CD14-positive monocyte (primary cell): ENCODE results near the gene CERK. TPM values are rescaled to one million over a fixed set of nuclear protein-coding genes. Genes with fewer than 3 reads are reported as not detected.

Source experiments
- DNase-seq, 3 donors: peaks; one replicate each; pipeline ENCODE4 v3.0.0-alpha.2; 2011 to 2022
- H2AFZ ChIP-seq: 2 replicates; pipeline ENCODE4 v1.6.0; 2012; ENCODE audit warnings: mild to moderate bottlenecking, low read depth, low read length, inconsistent platforms; ENCODE audit not compliant: insufficient read depth, poor library complexity, severe bottlenecking
- H3K27ac ChIP-seq, 2 donors: 1 replicate in 1 of 2; 2 replicates in 1 of 2; pipeline ENCODE4 v1.5.1; 2012 to 2013; ENCODE audit warnings: low read length in 2 of 2, control low read depth in 1 of 2, inconsistent platforms in 1 of 2, low read depth in 1 of 2, mild to moderate bottlenecking in 1 of 2
- H3K27me3 ChIP-seq, 2 donors: one replicate each; pipeline versions ENCODE4 v1.6.0 to v1.6.1; 2011 to 2013; ENCODE audit warnings: low read length in 2 of 2; ENCODE audit not compliant: control insufficient read depth in 2 of 2, insufficient read depth in 2 of 2
- H3K36me3 ChIP-seq, 2 donors: replicated peaks in 1 of 2; 1 replicate in 1 of 2; 2 replicates in 1 of 2; pipeline versions ENCODE4 v1.5.1 to v1.6.1; 2012 to 2013; ENCODE audit warnings: low read length in 2 of 2, control low read depth in 1 of 2, inconsistent platforms in 1 of 2, mild to moderate bottlenecking in 1 of 2; ENCODE audit not compliant: insufficient read depth in 2 of 2, control insufficient read depth in 1 of 2
- H3K4me1 ChIP-seq, 2 donors: 1 replicate in 1 of 2; 2 replicates in 1 of 2; pipeline versions ENCODE4 v1.5.1 to v1.6.1; 2012 to 2013; ENCODE audit warnings: low read length in 2 of 2, control low read depth in 1 of 2, inconsistent platforms in 1 of 2, mild to moderate bottlenecking in 1 of 2, moderate library complexity in 1 of 2; ENCODE audit not compliant: insufficient read depth in 2 of 2, control insufficient read depth in 1 of 2
- H3K4me2 ChIP-seq: replicated peaks from 2 replicates; pipeline ENCODE3; 2012; ENCODE audit warnings: low read length, moderate library complexity, mild to moderate bottlenecking; ENCODE audit not compliant: poor library complexity, severe bottlenecking; ENCODE audit errors: extremely low read depth
- H3K4me3 ChIP-seq, 3 experiments: fragments of 200-600 bp in 1 of 3; sonication (generic) in 1 of 3; replicated peaks in 1 of 3; 1 replicate in 2 of 3; 2 replicates in 1 of 3; pipeline ENCODE4 v1.5.1; 2011 to 2013; ENCODE audit warnings: low read length in 3 of 3, mild to moderate bottlenecking in 3 of 3, control low read depth in 2 of 3, low read depth in 2 of 3, inconsistent platforms in 1 of 3, moderate library complexity in 1 of 3
- H3K79me2 ChIP-seq: 2 replicates; pipeline ENCODE4 v1.6.0; 2012; ENCODE audit warnings: mild to moderate bottlenecking, control low read depth, inconsistent platforms, low read length, moderate library complexity; ENCODE audit not compliant: insufficient read depth
- H3K9ac ChIP-seq: 2 replicates; pipeline ENCODE4 v1.6.0; 2017; ENCODE audit warnings: low read length, mild to moderate bottlenecking; ENCODE audit not compliant: insufficient read depth, poor library complexity, severe bottlenecking
- H3K9me3 ChIP-seq, 2 donors: replicated peaks in 1 of 2; 1 replicate in 1 of 2; 2 replicates in 1 of 2; pipeline versions ENCODE4 v1.5.1 to v1.6.1; 2012 to 2013; ENCODE audit warnings: low read length in 2 of 2, control low read depth in 1 of 2; ENCODE audit not compliant: control insufficient read depth in 1 of 2, insufficient read depth in 1 of 2
- H4K20me1 ChIP-seq: 2 replicates; pipeline ENCODE4 v1.6.0; 2012; ENCODE audit warnings: mild to moderate bottlenecking, low read length, control low read depth, moderate library complexity; ENCODE audit not compliant: insufficient read depth
- H3K27ac Mint-ChIP-seq, 7 donors: one replicate each; pipeline ENCODE4 v1.8.0; 2020; ENCODE audit warnings: mild to moderate bottlenecking in 7 of 7, mixed read lengths in 7 of 7, moderate library complexity in 6 of 7, inconsistent platforms in 2 of 7
- H3K27me3 Mint-ChIP-seq, 3 donors: one replicate each; pipeline ENCODE4 v1.8.0; 2021 to 2022; ENCODE audit warnings: low read depth in 3 of 3, mild to moderate bottlenecking in 3 of 3, mixed read lengths in 3 of 3, moderate library complexity in 3 of 3, inconsistent platforms in 1 of 3
- H3K36me3 Mint-ChIP-seq, 2 donors: one replicate each; pipeline ENCODE4 v1.8.0; 2020; ENCODE audit warnings: mixed read lengths in 2 of 2, inconsistent platforms in 1 of 2, mild to moderate bottlenecking in 1 of 2
- H3K4me1 Mint-ChIP-seq: one replicate; pipeline ENCODE4 v1.8.0; 2020; ENCODE audit warnings: mild to moderate bottlenecking, mixed read lengths
- H3K4me3 Mint-ChIP-seq, 2 donors: one replicate each; pipeline ENCODE4 v1.8.0; 2020; ENCODE audit warnings: mild to moderate bottlenecking in 2 of 2, mixed read lengths in 2 of 2, moderate library complexity in 1 of 2
- H3K9me3 Mint-ChIP-seq, 7 donors: one replicate each; pipeline ENCODE4 v1.8.0; 2020 to 2022; ENCODE audit warnings: mixed read lengths in 7 of 7, mild to moderate bottlenecking in 6 of 7, moderate library complexity in 6 of 7, inconsistent platforms in 2 of 7
- WGBS: methylation state at CpG from one replicate; pipeline ENCODE4 v1.1.5; 2013; ENCODE audit warnings: missing lambda C conversion rate; ENCODE audit not compliant: insufficient coverage; 5-methylcytosine and 5-hydroxymethylcytosine counted together
- intact Hi-C, 2 donors: fragments of 100-400 bp; cut with micrococcal nuclease; formaldehyde crosslinking; loops; one replicate each; pipeline versions ENCODE4 v1.15.0 to v1.15.1; 2023
- polyA plus RNA-seq, 3 donors: library from polyadenylated mRNA; depleted of rRNA in 1 of 3; unstranded in 2 of 3; stranded (reverse) in 1 of 3; fragments of 300-500 nt in 2 of 3; fragments of >200 nt in 1 of 3; fragmentation: Illumina TruSeq in 2 of 3; gene quantifications; 1 replicate in 2 of 3; 2 replicates in 1 of 3; pipeline ENCODE4 v1.2.3, GENCODE V29; 2012 to 2021
- TF ChIP-seq, protein P1 (sequence below): fragments of 200-600 bp; IDR thresholded peaks from one replicate; pipeline ENCODE4 v1.8.0; 2022; ENCODE audit warnings: antibody characterized with exemption, mild to moderate bottlenecking

CERK gene
- polyA plus RNA-seq, 3 donors, result 22.4 to 40.2 (median 24.5) TPM

GRCh38 chr22:46769706-46770105, 31.7 kb upstream of the CERK start:
- TF ChIP-seq, protein P1, sequence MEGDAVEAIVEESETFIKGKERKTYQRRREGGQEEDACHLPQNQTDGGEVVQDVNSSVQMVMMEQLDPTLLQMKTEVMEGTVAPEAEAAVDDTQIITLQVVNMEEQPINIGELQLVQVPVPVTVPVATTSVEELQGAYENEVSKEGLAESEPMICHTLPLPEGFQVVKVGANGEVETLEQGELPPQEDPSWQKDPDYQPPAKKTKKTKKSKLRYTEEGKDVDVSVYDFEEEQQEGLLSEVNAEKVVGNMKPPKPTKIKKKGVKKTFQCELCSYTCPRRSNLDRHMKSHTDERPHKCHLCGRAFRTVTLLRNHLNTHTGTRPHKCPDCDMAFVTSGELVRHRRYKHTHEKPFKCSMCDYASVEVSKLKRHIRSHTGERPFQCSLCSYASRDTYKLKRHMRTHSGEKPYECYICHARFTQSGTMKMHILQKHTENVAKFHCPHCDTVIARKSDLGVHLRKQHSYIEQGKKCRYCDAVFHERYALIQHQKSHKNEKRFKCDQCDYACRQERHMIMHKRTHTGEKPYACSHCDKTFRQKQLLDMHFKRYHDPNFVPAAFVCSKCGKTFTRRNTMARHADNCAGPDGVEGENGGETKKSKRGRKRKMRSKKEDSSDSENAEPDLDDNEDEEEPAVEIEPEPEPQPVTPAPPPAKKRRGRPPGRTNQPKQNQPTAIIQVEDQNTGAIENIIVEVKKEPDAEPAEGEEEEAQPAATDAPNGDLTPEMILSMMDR, result no peak
- H4K20me1 ChIP-seq, result peaks cover 5% of the 10 kb centered on the region

DNA sequence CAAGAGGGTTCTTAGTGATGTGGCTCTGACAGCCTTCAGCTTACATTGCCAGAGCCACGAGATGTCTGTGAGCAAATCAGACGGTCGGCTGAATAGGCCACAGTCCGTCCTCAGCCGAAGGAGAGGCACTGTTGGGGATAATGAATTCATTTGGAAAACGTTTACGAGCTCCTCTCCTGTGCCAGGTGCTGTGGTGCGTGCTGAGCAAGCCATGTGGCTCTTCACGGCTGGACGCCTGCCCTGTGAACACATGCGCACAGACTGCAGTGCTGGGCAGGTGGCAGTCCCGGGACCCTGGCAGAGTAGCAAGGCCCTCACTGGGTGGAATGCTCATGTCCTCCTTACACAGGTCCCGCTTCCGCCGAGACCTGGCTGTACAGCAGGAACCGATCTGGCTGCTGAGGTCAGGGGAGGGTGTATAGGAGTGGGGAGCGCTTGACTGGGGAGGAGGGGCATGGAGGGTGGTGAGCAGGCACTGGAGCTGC, 31.2 kb upstream of the CERK start:
- Histone ChIP-seq H3K4me2 (no peak overlapping the region), H3K27me3 (no peaks in the 10 kb centered on the region), H3K27ac (peak overlapping the region; percentile 82 to 85), H3K36me3 (peaks cover 5 to 17% of the 10 kb centered on the region in 2 donors), H3K79me2 (peaks cover 79% of the 10 kb centered on the region), H3K9me3 (no peaks in the 10 kb centered on the region), H2AFZ (no peak overlapping the region), H4K20me1 (peaks cover 5% of the 10 kb centered on the region), H3K9ac (no peak overlapping the region), H3K4me1 (peaks cover 53 to 54% of the 10 kb centered on the region in 2 donors), H3K4me3 (no peak overlapping the region)
- peaks cover 0 to 2% (median 0%) of the 10 kb centered on the region in 7 donors for H3K9me3 Mint-ChIP-seq
- intact Hi-C loops, result no loop called here
- peak overlapping the region; percentile 90 to 96 (median 95) for H3K27ac Mint-ChIP-seq
- peak overlapping the region in 1 of 2 donors; percentile 3 for H3K4me3 Mint-ChIP-seq
- TF ChIP-seq, protein P1, result no peak
- no peak for DNase-seq
- peaks cover 77% of the 10 kb centered on the region for H3K4me1 Mint-ChIP-seq
- 97% methylated on average over 17 of the region's 17 CpGs for WGBS
- peaks cover 0 to 1% (median 0%) of the 10 kb centered on the region in 3 donors for H3K27me3 Mint-ChIP-seq
- peaks cover 33 to 64% of the 10 kb centered on the region in 2 donors for H3K36me3 Mint-ChIP-seq

More at GRCh38 chr22:46769706-46770105, 31.7 kb upstream of the CERK start:
- no peak for DNase-seq
- Mint-ChIP-seq H3K36me3 (peaks cover 30 to 62% of the 10 kb centered on the region in 2 donors), H3K27ac (peak overlapping the region; percentile 90 to 96 (median 95)), H3K27me3 (peaks cover 0 to 1% (median 0%) of the 10 kb centered on the region in 3 donors), H3K9me3 (peaks cover 0 to 2% (median 0%) of the 10 kb centered on the region in 7 donors), H3K4me3 (peak overlapping the region in 1 of 2 donors; percentile 3), H3K4me1 (peaks cover 77% of the 10 kb centered on the region)
- no peak overlapping the region for H3K4me3 ChIP-seq
- WGBS, result 98% methylated on average over 4 of the region's 6 CpGs
- H3K9ac ChIP-seq, result no peak overlapping the region
- H3K27ac ChIP-seq, result peak overlapping the region; percentile 82 to 85
- H3K4me1 ChIP-seq, result peaks cover 53 to 54% of the 10 kb centered on the region in 2 donors
- peaks cover 5 to 15% of the 10 kb centered on the region in 2 donors for H3K36me3 ChIP-seq
- H3K27me3 ChIP-seq, result no peaks in the 10 kb centered on the region
- H3K79me2 ChIP-seq, result peaks cover 75% of the 10 kb centered on the region
- intact Hi-C loops, result loop anchor here in 1 of 2 donors (5.0 kb wide), 1 partner anchor 32 kb away; the partner anchor contains the start of gene CERK
- H2AFZ ChIP-seq, result no peak overlapping the region
- H3K9me3 ChIP-seq, result no peaks in the 10 kb centered on the region
- H3K4me2 ChIP-seq, result peak overlapping the region; percentile 55
